GM21423 (cell line): ENCODE measurements around the gene PCYT1A.
"Not testable (repeated sequence)": the region's sequence is repeated elsewhere in the genome, so short reads cannot be mapped to it uniquely, and the experiment has no call there.

ENCODE experiments used
- ATAC-seq: cut with Tn5 transposase; IDR thresholded peaks from one replicate; pipeline ENCODE4 v1.9.1; 2021; ENCODE audit warnings: mild to moderate bottlenecking, moderate library complexity; ENCODE audit not compliant: unreplicated experiment

PCYT1A gene

GRCh38 chr3:196216681-196217211 is 70.8 kb downstream of the PCYT1A start:
- ATAC-seq, result no peak

DNA sequence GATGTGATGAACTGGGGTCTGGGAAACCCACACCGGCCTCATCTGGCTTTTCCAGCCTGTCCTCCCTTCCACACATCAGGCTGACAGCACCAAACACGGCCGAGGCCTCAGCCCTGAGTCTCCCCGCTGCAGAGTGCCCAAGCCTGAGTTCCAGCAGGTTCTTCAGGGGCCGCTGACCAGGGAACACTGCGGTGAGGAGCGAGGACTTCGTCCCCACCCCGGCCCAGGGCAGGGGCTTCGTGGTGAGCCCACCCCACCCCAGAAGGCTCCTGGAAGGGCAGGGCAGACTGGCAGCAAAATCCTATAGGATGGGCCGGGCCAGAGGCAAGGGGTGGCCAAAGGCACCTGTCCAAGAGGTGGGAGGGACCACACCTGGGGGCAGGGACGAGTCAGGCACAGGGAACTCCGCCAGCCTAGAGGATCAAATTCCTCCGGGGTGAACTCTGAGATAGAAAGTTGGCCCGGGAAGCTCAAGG is 71.4 kb downstream of the PCYT1A start, which contains the start of gene SLC51A:
SLC51A (plus strand) TSS at position 446 of the 476 bp plus-strand sequence. CDS start 179 bp downstream, outside the sequence.
- ATAC-seq, result no peak

DNA sequence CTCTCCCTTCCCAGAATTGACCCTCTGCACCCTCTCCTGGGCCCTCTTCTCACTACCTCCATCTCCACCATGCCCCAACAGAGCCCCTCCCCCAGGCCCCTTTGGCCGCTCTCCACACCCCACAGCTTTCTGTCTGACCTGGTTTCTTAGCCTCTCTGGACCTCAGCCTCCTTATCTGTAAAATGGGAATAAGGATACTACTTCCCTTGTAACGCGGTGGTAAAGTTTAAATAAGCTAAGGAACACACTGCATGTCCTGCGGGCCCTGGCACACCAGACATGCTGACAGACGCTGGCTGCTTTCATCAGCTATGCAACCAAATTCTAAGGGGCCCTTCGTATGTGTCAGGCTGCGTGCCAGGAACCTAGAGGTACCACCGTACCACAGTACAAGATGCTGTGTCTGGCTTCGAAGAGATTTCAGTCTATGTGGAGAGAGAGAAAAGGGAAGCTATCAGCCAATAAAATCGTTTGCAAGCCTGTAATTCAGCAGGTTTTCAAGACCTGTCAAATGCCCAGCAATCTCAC is 72.0 kb downstream of the PCYT1A start:
- no peak for ATAC-seq

DNA sequence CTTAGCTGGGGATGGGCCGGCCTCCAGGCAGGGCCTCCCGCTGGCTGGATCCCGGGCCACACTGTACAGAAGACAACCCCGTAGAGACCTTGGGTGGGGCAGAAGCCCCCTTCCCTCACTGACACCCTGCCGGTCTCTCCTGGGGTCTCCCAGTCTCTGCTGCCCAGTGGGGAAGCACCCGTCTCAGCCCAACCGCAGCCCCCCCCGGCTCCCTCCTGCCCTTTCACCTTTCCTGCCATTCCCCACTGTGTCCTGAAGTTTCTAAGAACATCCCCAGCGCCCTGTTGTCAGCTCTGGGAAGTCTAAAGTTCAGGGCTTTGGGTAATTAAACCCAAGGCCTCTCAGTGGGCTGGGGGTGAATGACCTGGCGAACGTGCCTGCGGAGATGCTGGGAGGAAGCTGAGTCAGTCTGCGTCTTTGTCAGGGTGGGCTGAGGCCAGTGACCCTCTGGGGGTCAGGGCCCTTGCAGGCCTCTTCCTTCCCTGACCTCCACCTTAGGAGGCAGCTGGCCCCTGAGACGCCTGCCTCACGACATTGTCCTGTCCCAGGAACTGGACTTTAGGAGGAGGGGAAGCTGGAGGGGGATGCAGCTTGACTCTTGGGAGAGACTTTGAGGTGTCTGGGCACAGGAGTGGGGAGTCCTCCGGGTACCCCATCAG is 72.6 kb downstream of the PCYT1A start:
- no peak for ATAC-seq

DNA sequence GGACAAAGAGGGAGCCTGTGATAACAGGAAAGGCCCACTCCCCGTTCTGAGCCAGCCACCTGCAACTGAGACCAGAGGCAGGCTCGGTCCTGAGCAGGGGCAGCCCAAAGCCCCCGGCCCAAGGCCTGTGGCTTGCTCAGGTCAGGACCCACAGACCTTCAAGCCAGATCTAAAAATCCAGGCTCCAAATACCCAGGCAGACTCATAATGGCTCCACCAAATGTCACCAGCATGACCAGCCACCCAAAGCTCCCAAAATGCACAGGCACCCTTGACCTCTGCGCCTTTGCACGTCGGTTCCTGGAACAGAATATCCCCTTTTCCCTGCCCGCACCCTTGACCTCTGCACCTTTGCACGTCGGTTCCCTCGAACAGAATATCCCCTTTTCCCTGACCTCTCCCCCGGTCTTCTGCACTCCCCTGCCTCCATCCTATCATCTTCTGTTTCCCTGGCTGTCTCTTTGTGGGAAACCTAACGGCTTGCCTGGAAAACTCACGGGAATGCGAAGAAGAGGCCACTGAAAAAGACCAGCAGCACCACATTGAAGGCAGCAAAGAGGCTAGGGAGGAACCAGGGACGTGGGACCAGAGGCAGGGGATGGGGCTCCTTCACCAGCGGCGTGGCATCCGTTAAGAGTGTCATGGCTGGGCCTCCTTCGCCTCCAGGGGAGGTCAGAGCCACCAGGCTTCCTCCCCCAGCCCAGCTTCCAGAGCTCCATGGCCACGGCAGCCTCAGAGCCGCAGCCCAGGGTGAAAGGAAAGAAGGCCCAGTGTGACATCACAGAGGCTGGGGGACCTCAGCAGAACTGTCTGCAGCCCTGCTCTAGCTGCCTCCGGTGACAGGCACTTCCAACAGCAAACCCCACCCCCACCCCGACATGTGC is 76.6 kb downstream of the PCYT1A start, which contains the start of gene ZDHHC19:
ZDHHC19 (minus strand) TSS at position 728 of the 884 bp plus-strand sequence; CDS start at position 643, 85 bp downstream.
- no peak for ATAC-seq

DNA sequence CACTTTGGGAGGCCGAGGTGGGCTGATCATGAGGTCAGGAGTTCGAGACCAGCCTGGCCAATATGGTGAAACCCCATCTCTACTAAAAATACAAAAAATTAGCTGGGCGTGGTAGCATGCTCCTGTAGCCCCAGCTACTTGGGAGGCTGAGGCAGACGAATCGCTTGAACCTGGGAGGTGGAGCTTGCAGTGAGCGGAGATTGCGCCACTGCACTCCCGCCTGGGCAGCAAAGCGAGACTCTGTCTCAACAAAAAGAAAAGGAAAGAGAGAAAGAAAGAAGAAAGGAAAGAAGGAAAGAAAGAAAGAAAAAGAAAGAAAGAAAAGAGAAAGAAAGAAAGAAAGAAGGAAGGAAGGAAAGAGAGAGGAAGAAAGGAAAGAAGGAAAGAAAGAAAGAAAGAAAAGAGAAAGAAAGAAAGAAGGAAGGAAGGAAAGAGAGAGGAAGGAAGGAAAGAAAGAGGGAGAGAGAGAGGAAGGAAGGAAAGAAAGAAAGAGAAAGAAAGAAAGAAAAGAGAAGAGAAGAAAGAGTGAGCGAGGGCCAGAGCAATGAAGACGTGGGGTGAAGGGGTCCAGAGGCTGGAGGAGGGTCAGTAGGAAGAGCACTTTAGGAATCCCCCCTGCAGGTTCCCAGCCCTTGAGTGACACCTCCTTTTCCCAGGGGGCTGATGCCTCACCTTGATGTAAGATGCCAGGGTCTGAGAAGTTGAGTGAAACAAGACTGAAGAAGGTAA is 77.4 kb downstream of the PCYT1A start:
- not testable (repeated sequence) for ATAC-seq

- no peak for ATAC-seq
These were observed 78.4 kb downstream of the PCYT1A start for GRCh38 chr3:196208942-196209695.

DNA sequence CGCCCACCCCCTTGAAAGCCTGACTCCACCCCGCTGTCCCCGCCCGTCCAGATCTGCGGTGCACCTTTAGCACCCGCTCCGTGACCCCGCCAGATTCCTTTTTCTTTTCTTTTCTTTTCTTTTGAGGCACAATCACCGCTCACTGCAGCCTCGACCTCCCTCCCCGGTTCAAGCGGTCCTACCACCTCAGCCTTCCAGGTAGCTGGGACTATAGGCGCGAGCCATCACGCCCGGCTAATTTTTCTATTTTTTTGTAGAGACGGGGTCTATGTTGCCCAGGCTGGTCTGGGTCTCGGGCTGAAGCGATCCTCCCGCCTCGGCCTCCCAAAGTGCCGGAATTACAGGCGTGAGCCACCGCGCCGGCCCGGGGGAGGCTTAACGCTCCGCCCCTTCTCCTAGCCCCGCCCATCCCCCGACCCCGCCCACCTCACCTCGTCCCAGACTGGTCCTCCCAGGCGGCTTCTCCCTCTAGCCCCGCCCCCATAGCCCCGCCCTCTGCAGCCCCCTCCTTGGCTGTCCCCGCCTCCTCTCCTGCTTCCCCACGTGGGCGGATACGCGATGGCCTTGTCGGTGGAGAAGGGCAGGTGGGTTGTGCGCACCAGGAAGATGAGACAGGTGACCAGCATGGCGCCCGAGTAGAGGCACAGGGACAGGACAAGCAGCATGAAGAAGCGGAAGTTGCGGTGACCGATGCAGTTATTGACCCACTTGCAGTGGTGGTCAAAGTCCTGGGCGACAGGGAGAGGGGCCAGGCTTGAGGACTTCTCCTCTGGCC is 79.5 kb downstream of the PCYT1A start:
- ATAC-seq, result no peak

- ATAC-seq, result no peak
These were observed 80.2 kb downstream of the PCYT1A start for GRCh38 chr3:196207159-196207832.

- not testable (repeated sequence) for ATAC-seq
These were observed 81.9 kb downstream of the PCYT1A start for GRCh38 chr3:196205442-196206205.

DNA sequence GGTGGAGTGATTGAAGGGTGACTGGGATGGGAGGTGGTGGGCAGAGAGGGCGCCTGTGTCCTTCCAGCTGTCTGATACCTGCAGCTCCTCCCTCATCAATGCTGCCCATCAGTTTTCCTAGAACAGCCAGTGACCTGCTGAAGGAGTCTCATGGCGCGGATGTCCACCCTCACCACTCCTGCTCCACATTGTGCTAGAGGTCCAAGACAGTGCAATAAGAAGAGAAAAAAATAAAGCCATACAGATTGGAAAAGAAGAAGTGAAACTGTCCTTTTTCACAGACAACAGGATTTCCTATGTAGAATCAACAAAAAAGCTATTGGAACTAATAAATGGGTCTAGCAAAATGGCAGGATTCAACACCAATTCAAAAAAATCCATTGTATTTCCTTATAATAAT is 83.7 kb downstream of the PCYT1A start:
- no peak for ATAC-seq

DNA sequence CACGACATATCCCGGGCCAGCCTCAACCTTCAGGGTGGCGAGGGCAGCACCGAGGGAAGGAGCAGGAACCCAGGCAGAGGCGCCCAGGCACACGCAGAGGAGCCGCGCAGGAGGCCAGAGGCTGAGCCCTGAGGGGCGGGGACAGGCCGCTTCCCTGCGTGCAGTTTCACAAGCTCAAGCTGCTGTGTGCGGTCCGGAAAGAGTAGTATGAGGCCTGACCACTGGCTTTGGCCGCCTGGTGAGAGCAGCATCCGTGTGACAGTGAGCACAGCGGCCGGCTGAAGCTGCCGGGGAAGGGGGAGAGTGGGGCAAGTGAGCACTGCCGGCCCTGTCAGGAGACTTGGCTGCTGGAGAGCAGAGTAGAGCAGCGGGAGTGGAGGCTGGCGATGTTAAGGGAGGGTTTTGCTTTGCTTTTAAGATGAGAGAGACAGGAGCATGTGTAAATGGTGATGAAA is 85.0 kb downstream of the PCYT1A start:
- ATAC-seq, result no peak

- no peak for ATAC-seq
These were observed 88.5 kb downstream of the PCYT1A start for GRCh38 chr3:196198771-196199753.

DNA sequence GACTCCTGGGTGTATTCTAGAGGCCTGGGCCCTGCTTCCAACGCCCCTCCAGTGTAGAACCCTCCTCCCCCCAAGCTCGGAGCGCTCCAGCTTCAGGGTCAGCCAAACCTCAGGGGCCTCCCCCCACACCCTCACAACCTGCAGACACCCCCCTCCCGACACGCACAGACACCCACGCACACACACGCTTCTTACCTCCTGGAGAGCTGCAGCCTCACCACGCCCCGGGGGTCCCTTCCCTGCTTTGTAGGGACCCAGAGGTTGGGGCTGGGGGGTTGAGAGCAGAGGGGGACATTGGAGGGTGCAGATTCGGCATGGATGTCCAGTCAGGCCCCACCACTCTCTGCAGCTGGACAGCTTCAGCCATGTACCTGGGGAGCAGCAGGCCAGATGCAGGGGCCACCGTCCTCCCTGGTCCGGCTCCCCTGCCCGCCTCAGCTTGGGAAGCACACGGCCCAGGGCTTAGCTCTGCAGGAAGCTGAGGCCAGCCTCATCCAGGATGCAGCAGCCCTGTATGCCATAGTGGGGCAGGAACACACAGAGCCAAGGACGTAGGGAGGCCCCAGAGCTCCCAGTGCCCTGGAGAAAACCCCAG is 89.3 kb downstream of the PCYT1A start:
- no peak for ATAC-seq

- ATAC-seq, result no peak
These were observed 90.0 kb downstream of the PCYT1A start for GRCh38 chr3:196197524-196197923.

DNA sequence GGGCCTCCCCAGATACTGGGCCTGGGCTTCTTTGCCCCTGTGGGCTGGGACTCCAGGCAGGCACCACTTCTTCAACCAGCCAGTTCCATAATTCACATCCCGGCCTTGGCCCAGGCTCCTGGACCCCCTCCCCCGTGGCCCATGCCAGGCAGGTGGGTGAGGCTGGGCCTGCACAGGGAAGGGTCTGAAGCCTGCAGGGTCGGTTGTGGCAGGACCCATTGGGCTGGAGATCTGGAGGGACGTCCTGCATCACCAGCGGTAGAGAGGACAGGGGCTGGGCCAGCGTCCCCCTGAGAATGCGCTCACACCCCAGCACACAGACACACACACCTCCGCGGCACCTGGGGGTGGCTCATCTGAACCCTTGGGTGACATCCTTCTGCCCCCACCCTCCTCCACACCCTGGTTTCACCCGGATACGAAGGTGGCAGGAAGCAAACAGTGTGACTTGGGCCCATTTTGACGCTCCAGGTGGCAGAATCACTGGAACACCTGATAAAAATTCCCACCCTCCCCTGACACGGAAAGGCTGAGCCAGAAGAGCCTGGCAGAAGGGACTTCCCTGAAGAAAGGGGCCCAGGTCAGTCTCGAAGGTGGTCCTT is 91.8 kb downstream of the PCYT1A start:
- no peak for ATAC-seq
